HCT116 (cell line): Measurements from ENCODE around the gene DENND1A.

Experiments
- CEBPB ChIP-seq: IDR thresholded peaks from 2 replicates; pipeline ENCODE4 v1.6.1; 2012; ENCODE audit warnings: low read depth
- EGR1 ChIP-seq: IDR thresholded peaks from 2 replicates; pipeline ENCODE4 v1.6.1; 2012; ENCODE audit warnings: low read depth
- EZH2 ChIP-seq: fragments of 200-600 bp; sonication (generic); IDR thresholded peaks from 2 replicates; pipeline ENCODE4 v1.6.1; 2017; ENCODE audit warnings: antibody characterized with exemption, mixed run types
- EZH2phosphoT487 ChIP-seq: fragments of 200-600 bp; IDR thresholded peaks from 2 replicates; pipeline ENCODE4 v1.6.1; 2018; ENCODE audit warnings: antibody characterized with exemption, borderline replicate concordance
- JUND ChIP-seq: IDR thresholded peaks from 2 replicates; pipeline ENCODE4 v1.6.1; 2012
- POLR2A ChIP-seq: IDR thresholded peaks from 2 replicates; pipeline ENCODE4 v1.7.0; 2011; ENCODE audit warnings: borderline replicate concordance; ENCODE audit not compliant: insufficient read depth, insufficient read length; ENCODE audit errors: extremely low read depth
- POLR2AphosphoS5 ChIP-seq: IDR thresholded peaks from 2 replicates; pipeline ENCODE4 v1.6.1; 2011; ENCODE audit warnings: mild to moderate bottlenecking, low read depth, low read length, moderate library complexity
- SIN3A ChIP-seq: IDR thresholded peaks from 2 replicates; pipeline ENCODE4 v1.6.1; 2012; ENCODE audit warnings: low read depth
- SRF ChIP-seq: IDR thresholded peaks from 2 replicates; pipeline ENCODE4 v1.6.1; 2012; ENCODE audit warnings: low read depth
- TF ChIP-seq, protein P1 (sequence below): IDR thresholded peaks from 2 replicates; pipeline ENCODE4 v1.6.1; 2012
- TF ChIP-seq, protein P2 (sequence below), 3 experiments: fragments of 200-600 bp in 1 of 3; sonication (generic) in 1 of 3; IDR thresholded peaks in 2 of 3; conservative IDR thresholded peaks in 1 of 3; 2 replicates each; pipeline ENCODE4 v1.5.1; 2012 to 2017; ENCODE audit warnings: low read depth in 2 of 3, low read length in 2 of 3, antibody characterized with exemption in 1 of 3, borderline replicate concordance in 1 of 3, control low read depth in 1 of 3, mild to moderate bottlenecking in 1 of 3, mixed read lengths in 1 of 3, mixed run types in 1 of 3, moderate library complexity in 1 of 3; ENCODE audit not compliant: insufficient read depth in 1 of 3
- TF ChIP-seq, protein P3 (sequence below): IDR thresholded peaks from 2 replicates; pipeline ENCODE4 v1.6.1; 2012; ENCODE audit warnings: low read depth
- TF ChIP-seq, protein P4 (sequence below): IDR thresholded peaks from 2 replicates; pipeline ENCODE4 v1.6.1; 2012

- TF ChIP-seq, protein P1, sequence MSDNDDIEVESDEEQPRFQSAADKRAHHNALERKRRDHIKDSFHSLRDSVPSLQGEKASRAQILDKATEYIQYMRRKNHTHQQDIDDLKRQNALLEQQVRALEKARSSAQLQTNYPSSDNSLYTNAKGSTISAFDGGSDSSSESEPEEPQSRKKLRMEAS, result no peak
- TF ChIP-seq JUND (no peak), POLR2AphosphoS5 (no peak), POLR2A (no peak), CEBPB (no peak), SIN3A (no peak), EZH2phosphoT487 (no peak), SRF (no peak), EGR1 (no peak), EZH2 (no peak)
- TF ChIP-seq, protein P2, sequence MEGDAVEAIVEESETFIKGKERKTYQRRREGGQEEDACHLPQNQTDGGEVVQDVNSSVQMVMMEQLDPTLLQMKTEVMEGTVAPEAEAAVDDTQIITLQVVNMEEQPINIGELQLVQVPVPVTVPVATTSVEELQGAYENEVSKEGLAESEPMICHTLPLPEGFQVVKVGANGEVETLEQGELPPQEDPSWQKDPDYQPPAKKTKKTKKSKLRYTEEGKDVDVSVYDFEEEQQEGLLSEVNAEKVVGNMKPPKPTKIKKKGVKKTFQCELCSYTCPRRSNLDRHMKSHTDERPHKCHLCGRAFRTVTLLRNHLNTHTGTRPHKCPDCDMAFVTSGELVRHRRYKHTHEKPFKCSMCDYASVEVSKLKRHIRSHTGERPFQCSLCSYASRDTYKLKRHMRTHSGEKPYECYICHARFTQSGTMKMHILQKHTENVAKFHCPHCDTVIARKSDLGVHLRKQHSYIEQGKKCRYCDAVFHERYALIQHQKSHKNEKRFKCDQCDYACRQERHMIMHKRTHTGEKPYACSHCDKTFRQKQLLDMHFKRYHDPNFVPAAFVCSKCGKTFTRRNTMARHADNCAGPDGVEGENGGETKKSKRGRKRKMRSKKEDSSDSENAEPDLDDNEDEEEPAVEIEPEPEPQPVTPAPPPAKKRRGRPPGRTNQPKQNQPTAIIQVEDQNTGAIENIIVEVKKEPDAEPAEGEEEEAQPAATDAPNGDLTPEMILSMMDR (IDR thresholded peaks at IDR 0.05 in 2 of 3, conservative IDR thresholded peaks at IDR 0.05 in 1 of 3; ENCODE audit: borderline replicate concordance in 1 of 3, insufficient read depth in 1 of 3, low read depth in 2 of 3, low read length in 2 of 3), result no peak
- TF ChIP-seq, protein P3, sequence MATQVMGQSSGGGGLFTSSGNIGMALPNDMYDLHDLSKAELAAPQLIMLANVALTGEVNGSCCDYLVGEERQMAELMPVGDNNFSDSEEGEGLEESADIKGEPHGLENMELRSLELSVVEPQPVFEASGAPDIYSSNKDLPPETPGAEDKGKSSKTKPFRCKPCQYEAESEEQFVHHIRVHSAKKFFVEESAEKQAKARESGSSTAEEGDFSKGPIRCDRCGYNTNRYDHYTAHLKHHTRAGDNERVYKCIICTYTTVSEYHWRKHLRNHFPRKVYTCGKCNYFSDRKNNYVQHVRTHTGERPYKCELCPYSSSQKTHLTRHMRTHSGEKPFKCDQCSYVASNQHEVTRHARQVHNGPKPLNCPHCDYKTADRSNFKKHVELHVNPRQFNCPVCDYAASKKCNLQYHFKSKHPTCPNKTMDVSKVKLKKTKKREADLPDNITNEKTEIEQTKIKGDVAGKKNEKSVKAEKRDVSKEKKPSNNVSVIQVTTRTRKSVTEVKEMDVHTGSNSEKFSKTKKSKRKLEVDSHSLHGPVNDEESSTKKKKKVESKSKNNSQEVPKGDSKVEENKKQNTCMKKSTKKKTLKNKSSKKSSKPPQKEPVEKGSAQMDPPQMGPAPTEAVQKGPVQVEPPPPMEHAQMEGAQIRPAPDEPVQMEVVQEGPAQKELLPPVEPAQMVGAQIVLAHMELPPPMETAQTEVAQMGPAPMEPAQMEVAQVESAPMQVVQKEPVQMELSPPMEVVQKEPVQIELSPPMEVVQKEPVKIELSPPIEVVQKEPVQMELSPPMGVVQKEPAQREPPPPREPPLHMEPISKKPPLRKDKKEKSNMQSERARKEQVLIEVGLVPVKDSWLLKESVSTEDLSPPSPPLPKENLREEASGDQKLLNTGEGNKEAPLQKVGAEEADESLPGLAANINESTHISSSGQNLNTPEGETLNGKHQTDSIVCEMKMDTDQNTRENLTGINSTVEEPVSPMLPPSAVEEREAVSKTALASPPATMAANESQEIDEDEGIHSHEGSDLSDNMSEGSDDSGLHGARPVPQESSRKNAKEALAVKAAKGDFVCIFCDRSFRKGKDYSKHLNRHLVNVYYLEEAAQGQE, result no peak
- TF ChIP-seq, protein P4, sequence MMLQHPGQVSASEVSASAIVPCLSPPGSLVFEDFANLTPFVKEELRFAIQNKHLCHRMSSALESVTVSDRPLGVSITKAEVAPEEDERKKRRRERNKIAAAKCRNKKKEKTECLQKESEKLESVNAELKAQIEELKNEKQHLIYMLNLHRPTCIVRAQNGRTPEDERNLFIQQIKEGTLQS, result no peak
These were observed 557.0 kb downstream of the DENND1A start for GRCh38 chr9:123372766-123373446.
